Activated CD4-positive, alpha-beta T cell treated with anti-CD3 and anti-CD28 coated beads, Interleukin-2, amount 10 ng/mL, durations not matched to agents 7 days and 5 days (primary cell): ENCODE results near the gene CTNNBIP1. TPM values are rescaled to one million over a fixed set of nuclear protein-coding genes. Genes with fewer than 3 reads are reported as not detected.
A peak's percentile ranks its signal among the peaks of the same experiment; 100 is the strongest.

Experiments
- CTCF ChIA-PET: fragments of 350-600 bp; sonication (Branson Sonifier 250); formaldehyde crosslinking; loops from one replicate; lab custom pipeline; 2021; ENCODE audit warnings: antibody characterized with exemption; lab: Charles Lee
- POLR2A ChIA-PET: fragments of 350-600 bp; sonication (Branson Sonifier 250); formaldehyde crosslinking; loops from one replicate; lab custom pipeline; 2021; ENCODE audit warnings: antibody characterized with exemption; lab: Charles Lee
- DNase-seq: peaks from one replicate; pipeline ENCODE4 v3.0.0-alpha.2; 2020
- H3K27ac Mint-ChIP-seq: one replicate; pipeline ENCODE4 v1.8.0; 2021; ENCODE audit warnings: mild to moderate bottlenecking, moderate library complexity, mixed read lengths
- H3K27me3 Mint-ChIP-seq: one replicate; pipeline ENCODE4 v1.8.0; 2021; ENCODE audit warnings: mixed read lengths
- H3K36me3 Mint-ChIP-seq: one replicate; pipeline ENCODE4 v1.8.0; 2021; ENCODE audit warnings: low read depth, mixed read lengths
- H3K4me1 Mint-ChIP-seq: one replicate; pipeline ENCODE4 v1.8.0; 2021; ENCODE audit warnings: mixed read lengths
- H3K4me3 Mint-ChIP-seq: one replicate; pipeline ENCODE4 v1.8.0; 2021; ENCODE audit warnings: mild to moderate bottlenecking, moderate library complexity, mixed read lengths
- H3K9me3 Mint-ChIP-seq: one replicate; pipeline ENCODE4 v1.8.0; 2021; ENCODE audit warnings: mixed read lengths
- total RNA-seq, 2 experiments: library from RNA; stranded (reverse); gene quantifications; one replicate each; pipeline ENCODE4 v1.2.3, GENCODE V29; 2021

CTNNBIP1 gene
- total RNA-seq, 2 experiments from 2014 or later = 12.2 to 13.9 TPM

DNA sequence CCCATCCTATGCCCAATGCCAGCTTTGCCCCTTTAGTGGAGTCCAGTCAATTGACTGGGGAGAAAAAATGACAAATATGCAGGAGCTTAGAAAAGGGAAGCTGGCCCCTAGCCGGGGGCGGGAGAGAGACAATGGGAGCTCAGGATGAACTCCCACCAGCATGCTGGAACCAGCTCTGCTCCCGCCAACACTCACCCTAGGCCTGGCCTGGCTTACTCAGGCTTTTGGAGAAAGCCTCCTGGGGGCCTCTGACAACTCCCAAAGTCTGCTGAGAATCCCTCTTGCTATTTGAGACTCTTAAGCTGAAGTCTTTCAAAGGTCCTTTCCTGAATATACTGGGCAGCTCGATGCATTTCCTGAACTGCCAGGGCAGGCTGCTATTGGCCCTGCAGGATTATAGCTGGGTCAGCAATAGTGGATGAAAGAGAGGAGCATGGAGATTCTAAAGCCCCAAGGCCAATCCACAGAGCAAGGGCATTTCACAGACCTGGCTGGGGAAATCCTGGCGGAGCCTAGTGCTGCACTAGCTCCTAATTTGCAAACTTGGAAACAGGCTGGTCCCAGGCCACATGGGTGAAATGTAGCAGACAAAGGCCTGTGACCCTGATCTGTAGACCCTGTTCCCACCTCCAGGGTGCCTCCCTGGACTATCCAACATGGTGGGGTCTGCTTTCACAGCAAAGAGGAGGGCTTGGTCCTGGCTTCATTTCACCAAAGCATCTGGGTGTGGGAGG is 50.6 kb downstream of the CTNNBIP1 start:
- no peak for DNase-seq
- Mint-ChIP-seq H3K27me3 (no peaks in the 10 kb centered on the region), H3K4me3 (no peak overlapping the region), H3K4me1 (peaks cover 13% of the 10 kb centered on the region), H3K27ac (no peak overlapping the region), H3K9me3 (no peaks in the 10 kb centered on the region), H3K36me3 (peaks cover 4% of the 10 kb centered on the region)
- CTCF ChIA-PET = interaction anchor here (0.5 to 2.4 kb wide), 6 partner anchors 9 to 238 kb away, joined by 3 to 12 read pairs (median 3); no protein-coding TSS in a partner anchor
- POLR2A ChIA-PET = interaction anchor here (0.6 kb wide), 1 partner anchor 305 kb away, joined by 3 read pairs; no protein-coding TSS in a partner anchor

GRCh38 chr1:9858293-9859035 is 51.6 kb downstream of the CTNNBIP1 start:
- peak overlapping the region; percentile 21 for H3K27ac Mint-ChIP-seq
- peaks cover 4% of the 10 kb centered on the region for H3K9me3 Mint-ChIP-seq
- DNase-seq = no peak
- peaks cover 13% of the 10 kb centered on the region for H3K4me1 Mint-ChIP-seq
- no peak overlapping the region for H3K4me3 Mint-ChIP-seq
- ChIA-PET POLR2A (no interaction called here), CTCF (interaction anchor here (0.5 to 2.3 kb wide), 7 partner anchors 9 to 260 kb away, joined by 3 to 11 read pairs (median 4); no protein-coding TSS in a partner anchor)
- peaks cover 11% of the 10 kb centered on the region for H3K36me3 Mint-ChIP-seq
- no peaks in the 10 kb centered on the region for H3K27me3 Mint-ChIP-seq

DNA sequence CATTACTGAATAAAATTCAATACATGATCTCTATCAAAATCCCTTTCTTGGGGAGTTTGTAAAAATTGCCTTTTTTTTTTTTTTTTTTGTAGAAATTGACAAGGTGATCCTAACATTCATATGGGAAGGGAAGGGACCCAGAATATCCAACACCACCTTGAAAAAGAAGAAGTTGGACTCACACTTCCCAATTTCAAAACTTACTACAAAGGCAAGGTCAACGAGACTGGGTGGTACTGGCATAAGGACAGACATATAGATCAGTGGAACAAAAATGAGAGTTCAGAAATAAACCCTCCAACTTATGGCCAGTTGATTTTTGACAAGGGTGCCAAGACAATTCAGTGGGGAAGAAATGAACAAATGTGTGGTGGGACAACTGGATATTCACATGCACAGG is 54.9 kb downstream of the CTNNBIP1 start:
- POLR2A ChIA-PET = no interaction called here
- H3K27ac Mint-ChIP-seq = no peak overlapping the region
- peaks cover 13% of the 10 kb centered on the region for H3K36me3 Mint-ChIP-seq
- CTCF ChIA-PET = no interaction called here
- peaks cover 4% of the 10 kb centered on the region for H3K9me3 Mint-ChIP-seq
- H3K4me1 Mint-ChIP-seq = peaks cover 22% of the 10 kb centered on the region
- DNase-seq = no peak
- H3K27me3 Mint-ChIP-seq = no peaks in the 10 kb centered on the region
- no peak overlapping the region for H3K4me3 Mint-ChIP-seq

GRCh38 chr1:9853249-9853595 is 56.8 kb downstream of the CTNNBIP1 start:
- no peak for DNase-seq
- no peak overlapping the region for H3K27ac Mint-ChIP-seq
- peaks cover 17% of the 10 kb centered on the region for H3K4me1 Mint-ChIP-seq
- ChIA-PET POLR2A (no interaction called here), CTCF (interaction anchor here (1.4 kb wide), 1 partner anchor 15 kb away, joined by 3 read pairs; no protein-coding TSS in a partner anchor)
- no peaks in the 10 kb centered on the region for H3K27me3 Mint-ChIP-seq
- no peak overlapping the region for H3K4me3 Mint-ChIP-seq
- H3K36me3 Mint-ChIP-seq = peaks cover 13% of the 10 kb centered on the region
- peaks cover 4% of the 10 kb centered on the region for H3K9me3 Mint-ChIP-seq

DNA sequence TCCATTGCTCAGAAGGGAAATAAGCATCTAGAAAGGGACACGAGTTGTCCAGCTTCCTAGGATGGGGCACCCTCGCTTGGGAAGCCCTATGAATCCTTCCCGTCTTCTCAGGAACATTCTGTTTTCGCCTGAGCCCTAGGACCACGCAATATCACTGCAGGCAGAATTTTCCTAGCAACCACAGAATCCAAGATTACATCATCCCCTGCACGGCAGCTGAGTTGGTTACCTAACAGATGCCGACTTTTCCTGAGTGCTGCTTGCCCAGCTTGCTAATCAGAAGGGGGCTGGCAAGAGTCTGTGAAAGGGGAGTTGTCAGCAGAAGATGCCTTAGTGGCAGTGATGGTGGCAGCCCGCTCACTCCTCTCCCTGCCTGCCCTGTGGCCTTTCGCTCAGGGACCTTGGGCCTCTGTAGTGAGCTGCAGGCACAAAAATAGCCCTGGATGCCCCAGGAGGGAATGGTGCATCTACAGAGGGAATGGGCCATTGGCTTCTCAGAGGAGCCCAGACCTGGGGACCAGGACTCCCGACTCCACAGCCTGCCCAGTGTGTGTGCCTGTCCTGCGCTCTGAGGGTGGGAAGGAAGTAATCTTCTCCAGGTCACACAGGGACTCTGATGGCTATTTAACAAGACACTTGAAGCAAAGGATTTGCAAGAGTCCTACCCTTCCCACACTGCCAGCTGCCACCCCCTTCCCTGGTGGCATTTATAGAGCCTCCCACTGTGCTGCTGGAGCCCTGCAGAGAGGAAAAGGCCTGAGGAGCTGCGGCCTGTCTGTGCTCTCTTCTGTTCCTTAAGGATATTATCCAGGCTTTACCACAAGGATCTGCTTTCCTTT is 57.4 kb downstream of the CTNNBIP1 start:
- Mint-ChIP-seq H3K27ac (no peak overlapping the region), H3K4me1 (peaks cover 18% of the 10 kb centered on the region), H3K9me3 (peaks cover 4% of the 10 kb centered on the region), H3K27me3 (no peaks in the 10 kb centered on the region), H3K36me3 (peaks cover 13% of the 10 kb centered on the region), H3K4me3 (no peak overlapping the region)
- DNase-seq = no peak
- ChIA-PET CTCF (interaction anchor here (1.4 kb wide), 1 partner anchor 16 kb away, joined by 3 read pairs; no protein-coding TSS in a partner anchor), POLR2A (no interaction called here)

DNA sequence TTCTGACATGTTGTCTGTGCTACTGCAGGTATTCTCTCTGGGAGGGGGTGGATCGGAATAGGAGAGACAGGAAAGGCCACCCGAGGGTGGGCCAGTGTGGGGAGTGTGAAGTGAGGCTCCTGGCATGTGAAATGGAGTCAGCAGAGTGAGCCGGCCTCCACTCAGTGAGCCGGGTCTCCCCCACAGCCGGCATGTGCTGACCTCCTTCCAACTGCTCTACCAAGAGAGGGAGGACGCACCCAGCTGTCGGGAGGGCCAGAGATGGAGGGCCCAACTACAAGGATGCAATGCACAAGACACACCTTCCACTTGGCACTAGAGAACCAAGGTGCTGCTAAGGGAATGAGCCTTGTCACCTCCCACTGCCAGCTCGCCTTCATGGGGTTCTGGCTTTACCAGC is 58.1 kb downstream of the CTNNBIP1 start:
- peaks cover 4% of the 10 kb centered on the region for H3K9me3 Mint-ChIP-seq
- DNase-seq = no peak

GRCh38 chr1:9850442-9851162 is 59.5 kb downstream of the CTNNBIP1 start:
- Mint-ChIP-seq H3K9me3 (peaks cover 4% of the 10 kb centered on the region), H3K36me3 (peaks cover 13% of the 10 kb centered on the region), H3K4me3 (peak overlapping the region; percentile 43), H3K27ac (peak overlapping the region; percentile 79), H3K27me3 (no peaks in the 10 kb centered on the region), H3K4me1 (peaks cover 19% of the 10 kb centered on the region)
- CTCF ChIA-PET = no interaction called here
- no peak for DNase-seq
- POLR2A ChIA-PET = no interaction called here

More for the DNA sequence above, 58.1 kb downstream of the CTNNBIP1 start:
- H3K36me3 Mint-ChIP-seq = peaks cover 13% of the 10 kb centered on the region
- H3K4me3 Mint-ChIP-seq = no peak overlapping the region
- peaks cover 18% of the 10 kb centered on the region for H3K4me1 Mint-ChIP-seq
- POLR2A ChIA-PET = no interaction called here
- no peak overlapping the region for H3K27ac Mint-ChIP-seq
- CTCF ChIA-PET = interaction anchor here (1.0 kb wide), 1 partner anchor 20 kb away, joined by 3 read pairs; no protein-coding TSS in a partner anchor
- no peaks in the 10 kb centered on the region for H3K27me3 Mint-ChIP-seq

GRCh38 chr1:9849691-9850441 is 60.2 kb downstream of the CTNNBIP1 start:
- Mint-ChIP-seq H3K9me3 (peaks cover 4% of the 10 kb centered on the region), H3K36me3 (peaks cover 9% of the 10 kb centered on the region), H3K27me3 (no peaks in the 10 kb centered on the region), H3K4me1 (peaks cover 19% of the 10 kb centered on the region), H3K27ac (peak overlapping the region; percentile 19), H3K4me3 (peak overlapping the region; percentile 43)
- ChIA-PET CTCF (interaction anchor here (0.9 to 1.4 kb wide), 3 partner anchors 8 to 223 kb away, joined by 3 read pairs; no protein-coding TSS in a partner anchor), POLR2A (no interaction called here)
- no peak for DNase-seq

DNA sequence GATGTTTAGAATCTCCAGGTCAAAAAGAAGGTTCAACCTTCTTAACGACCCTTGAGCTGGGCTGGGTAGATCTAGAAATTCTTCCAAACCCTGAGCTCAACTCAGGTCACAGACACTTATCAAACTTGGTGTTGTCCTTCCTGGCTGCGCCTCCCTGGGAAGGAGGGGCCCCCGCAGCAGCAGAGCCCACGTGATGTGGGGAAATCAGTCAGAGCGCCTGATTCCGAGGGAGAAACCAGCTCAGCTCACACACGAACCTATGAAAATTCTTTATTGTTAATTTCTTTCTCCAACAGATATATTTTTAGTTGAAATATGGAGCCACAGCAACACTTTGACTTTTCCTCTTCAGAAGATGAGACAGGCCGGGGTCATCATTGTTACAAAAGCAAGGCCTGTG is 62.0 kb downstream of the CTNNBIP1 start:
- no peak overlapping the region for H3K4me3 Mint-ChIP-seq
- no peaks in the 10 kb centered on the region for H3K27me3 Mint-ChIP-seq
- peaks cover 19% of the 10 kb centered on the region for H3K4me1 Mint-ChIP-seq
- CTCF ChIA-PET = interaction anchor here (0.6 to 1.0 kb wide), 3 partner anchors 9 to 507 kb away, joined by 3 read pairs; no protein-coding TSS in a partner anchor
- no peaks in the 10 kb centered on the region for H3K9me3 Mint-ChIP-seq
- POLR2A ChIA-PET = no interaction called here
- DNase-seq = no peak
- peak overlapping the region; percentile 19 for H3K27ac Mint-ChIP-seq
- H3K36me3 Mint-ChIP-seq = peaks cover 1% of the 10 kb centered on the region

- Mint-ChIP-seq H3K36me3 (peaks cover 1% of the 10 kb centered on the region), H3K9me3 (no peaks in the 10 kb centered on the region), H3K4me1 (peaks cover 19% of the 10 kb centered on the region), H3K4me3 (no peak overlapping the region), H3K27ac (no peak overlapping the region), H3K27me3 (no peaks in the 10 kb centered on the region)
- CTCF ChIA-PET = interaction anchor here (0.6 to 1.0 kb wide), 3 partner anchors 8 to 506 kb away, joined by 3 to 6 read pairs (median 3); no protein-coding TSS in a partner anchor
- no peak for DNase-seq
- POLR2A ChIA-PET = no interaction called here
Measured at GRCh38 chr1:9847269-9847668, 62.8 kb downstream of the CTNNBIP1 start.

DNA sequence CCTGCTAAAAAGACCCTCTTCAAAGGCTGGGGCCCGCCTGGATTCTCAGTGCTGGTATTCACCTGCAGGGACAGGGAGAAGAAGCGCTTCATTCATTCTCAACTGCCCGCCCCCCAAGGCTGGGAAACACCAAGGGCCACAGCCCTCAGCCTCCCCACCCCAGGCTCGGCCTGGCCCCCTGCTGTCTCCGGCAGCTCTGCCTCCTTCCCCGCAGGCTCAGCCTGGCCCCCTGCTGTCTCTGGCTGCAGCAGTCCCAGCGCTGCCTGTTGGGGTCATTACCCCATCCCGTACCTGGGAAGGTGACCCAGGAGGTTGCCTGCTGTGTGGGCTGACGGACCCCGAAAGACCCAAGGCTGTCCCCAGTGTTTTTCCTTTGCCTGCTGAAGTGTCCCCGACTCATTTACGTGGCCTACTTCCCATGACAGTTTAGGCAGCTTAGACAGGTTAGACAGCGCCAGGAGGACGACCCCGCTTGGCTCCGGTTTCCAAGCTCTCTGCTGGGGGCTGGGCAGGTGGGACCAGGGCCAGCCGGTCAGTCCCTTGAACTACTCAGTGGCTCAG is 63.4 kb downstream of the CTNNBIP1 start:
- peaks cover 19% of the 10 kb centered on the region for H3K4me1 Mint-ChIP-seq
- no peak for DNase-seq
- ChIA-PET CTCF (interaction anchor here (1.0 kb wide), 1 partner anchor 11 kb away, joined by 6 read pairs; no protein-coding TSS in a partner anchor), POLR2A (interaction anchor here (0.7 kb wide), 1 partner anchor 103 kb away, joined by 3 read pairs; no protein-coding TSS in a partner anchor)
- H3K4me3 Mint-ChIP-seq = no peak overlapping the region
- no peak overlapping the region for H3K27ac Mint-ChIP-seq
- H3K36me3 Mint-ChIP-seq = peaks cover 1% of the 10 kb centered on the region
- H3K9me3 Mint-ChIP-seq = no peaks in the 10 kb centered on the region
- H3K27me3 Mint-ChIP-seq = no peaks in the 10 kb centered on the region
